RWPE1 (cell line): ENCODE results near the gene GOLIM4.

Experiments used
- CTCF ChIA-PET: fragments of 350-600 bp; sonication (Branson Sonifier 250); formaldehyde crosslinking; extraction: SDS; loops from one replicate; lab custom pipeline; 2021; lab: Yijun Ruan, JAX
- POLR2A ChIA-PET: fragments of 400-600 bp; formaldehyde crosslinking; extraction: SDS; loops from one replicate; lab custom pipeline; 2020; ENCODE audit warnings: antibody characterized with exemption; ENCODE audit not compliant: low non-redundant PET; lab: Yijun Ruan, JAX
- DNase-seq: peaks from one replicate; pipeline ENCODE4 v3.0.0; 2012; ENCODE audit warnings: low spot score
- H3K27ac ChIP-seq: fragments of 450-650 bp; 2 replicates; pipeline ENCODE4 v1.5.1; 2017
- TF ChIP-seq, protein P1 (sequence below): fragments of 450-650 bp; conservative IDR thresholded peaks from 2 replicates; pipeline ENCODE4 v1.5.1; 2017; ENCODE audit warnings: low read depth, mild to moderate bottlenecking

The GOLIM4 gene

DNA sequence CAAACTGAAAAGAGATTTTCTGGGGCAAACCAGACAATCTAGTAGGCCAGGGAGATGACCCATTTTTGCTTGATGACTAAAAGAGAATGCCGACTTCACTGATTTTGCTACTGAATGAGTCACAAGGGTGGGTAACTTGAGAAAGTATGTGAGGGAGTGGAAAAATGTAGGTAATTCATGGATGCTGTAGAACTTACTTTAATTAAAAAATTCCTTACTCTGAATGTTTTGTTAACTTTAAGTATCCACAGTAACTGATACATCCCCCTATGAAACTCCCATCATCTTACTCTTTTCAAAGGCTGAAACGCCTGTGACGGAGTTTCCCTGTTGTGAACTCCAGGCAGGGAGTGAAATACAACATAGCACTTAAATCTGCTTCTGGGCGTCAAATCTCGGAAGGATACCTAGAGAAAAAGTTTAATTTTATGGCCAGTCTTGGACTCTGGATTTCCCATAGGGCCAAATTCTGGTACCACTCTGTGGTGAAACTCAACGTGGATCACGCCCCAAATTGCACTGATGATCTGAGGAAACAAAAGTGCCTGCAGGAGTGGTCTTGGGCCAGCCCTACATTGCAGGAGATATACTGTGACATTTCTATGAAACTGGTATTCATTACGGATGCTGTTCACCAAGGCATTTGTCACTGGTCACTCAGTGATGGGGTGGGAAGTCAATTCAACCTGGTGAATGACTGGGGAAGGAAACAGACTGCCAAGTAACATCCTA, 24.0 kb downstream of the GOLIM4 start:
- H3K27ac ChIP-seq, result peak overlapping the region; percentile 45; the same call in 1 of the 2 replicates
- TF ChIP-seq, protein P1, sequence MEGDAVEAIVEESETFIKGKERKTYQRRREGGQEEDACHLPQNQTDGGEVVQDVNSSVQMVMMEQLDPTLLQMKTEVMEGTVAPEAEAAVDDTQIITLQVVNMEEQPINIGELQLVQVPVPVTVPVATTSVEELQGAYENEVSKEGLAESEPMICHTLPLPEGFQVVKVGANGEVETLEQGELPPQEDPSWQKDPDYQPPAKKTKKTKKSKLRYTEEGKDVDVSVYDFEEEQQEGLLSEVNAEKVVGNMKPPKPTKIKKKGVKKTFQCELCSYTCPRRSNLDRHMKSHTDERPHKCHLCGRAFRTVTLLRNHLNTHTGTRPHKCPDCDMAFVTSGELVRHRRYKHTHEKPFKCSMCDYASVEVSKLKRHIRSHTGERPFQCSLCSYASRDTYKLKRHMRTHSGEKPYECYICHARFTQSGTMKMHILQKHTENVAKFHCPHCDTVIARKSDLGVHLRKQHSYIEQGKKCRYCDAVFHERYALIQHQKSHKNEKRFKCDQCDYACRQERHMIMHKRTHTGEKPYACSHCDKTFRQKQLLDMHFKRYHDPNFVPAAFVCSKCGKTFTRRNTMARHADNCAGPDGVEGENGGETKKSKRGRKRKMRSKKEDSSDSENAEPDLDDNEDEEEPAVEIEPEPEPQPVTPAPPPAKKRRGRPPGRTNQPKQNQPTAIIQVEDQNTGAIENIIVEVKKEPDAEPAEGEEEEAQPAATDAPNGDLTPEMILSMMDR, result no peak
- POLR2A ChIA-PET, result no interaction called here
- CTCF ChIA-PET, result interaction anchor here (0.8 to 0.9 kb wide), 2 partner anchors 10 to 27 kb away, joined by 3 read pairs; no protein-coding TSS in a partner anchor
- DNase-seq, result peak; percentile 78

GRCh38 chr3:168070919-168071318, 24.8 kb downstream of the GOLIM4 start:
- no peak overlapping the region; the same call in 1 of the 2 replicates for H3K27ac ChIP-seq
- DNase-seq, result no peak
- ChIA-PET CTCF (no interaction called here), POLR2A (no interaction called here)
- TF ChIP-seq, protein P1, result no peak

DNA sequence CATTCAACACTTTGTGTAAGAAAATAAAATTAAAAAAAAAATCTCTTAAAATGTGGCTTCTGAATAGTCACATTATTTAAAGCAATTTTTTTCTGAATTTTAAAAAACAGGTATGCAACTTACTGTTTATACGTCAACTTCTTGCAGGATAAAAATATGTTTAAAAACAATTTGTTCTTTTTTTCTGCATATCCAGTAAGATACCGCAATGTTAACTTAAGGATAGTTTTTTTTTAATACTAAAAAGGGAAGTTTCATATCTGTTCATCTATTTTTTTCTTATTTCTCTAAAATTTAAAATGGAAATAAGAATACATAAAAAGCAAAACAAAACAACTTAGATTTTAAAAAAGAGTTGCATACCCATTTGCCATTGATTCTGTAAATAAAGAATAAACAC, 27.4 kb downstream of the GOLIM4 start:
- no peak overlapping the region for H3K27ac ChIP-seq
- DNase-seq, result no peak
- ChIA-PET POLR2A (no interaction called here), CTCF (no interaction called here)
- TF ChIP-seq, protein P1, result no peak

DNA sequence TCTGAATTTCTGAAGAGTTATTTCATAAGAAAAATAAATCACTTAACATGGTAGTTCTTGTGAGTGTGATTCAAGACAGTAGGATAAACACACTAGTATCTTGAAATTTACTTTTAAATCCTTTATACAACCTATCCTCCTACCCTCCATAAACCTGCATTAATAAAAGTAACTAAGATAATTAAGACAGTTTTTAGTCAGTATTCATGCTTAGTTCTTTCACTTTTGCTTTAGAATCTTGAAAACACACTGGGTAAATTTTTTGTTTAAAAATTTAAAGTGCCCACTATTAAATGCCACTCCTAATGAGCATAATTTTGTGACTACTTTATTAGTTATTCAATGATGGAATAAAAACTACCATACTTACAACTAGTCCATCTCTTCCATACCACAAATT, 28.8 kb downstream of the GOLIM4 start:
- ChIA-PET CTCF (no interaction called here), POLR2A (no interaction called here)
- no peak overlapping the region for H3K27ac ChIP-seq
- TF ChIP-seq, protein P1, result no peak
- DNase-seq, result no peak

DNA sequence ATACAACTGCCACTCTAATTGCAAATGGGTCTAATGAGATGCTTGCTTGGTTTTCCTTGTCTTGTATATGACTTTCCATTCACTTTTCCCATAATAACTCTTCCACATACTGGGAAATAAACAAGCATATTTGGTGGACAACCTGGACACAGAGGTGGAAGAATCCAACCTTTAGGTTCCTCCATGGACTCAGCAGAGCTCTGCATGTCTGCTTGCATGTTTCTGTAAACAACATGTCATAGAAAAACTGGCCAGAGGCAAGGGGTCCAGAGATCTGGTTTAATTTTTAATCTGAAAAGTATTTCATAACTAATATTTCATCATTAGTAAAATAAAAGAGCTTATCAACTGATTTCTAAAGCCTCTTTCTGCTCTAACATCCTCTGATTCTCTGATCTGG, 30.2 kb downstream of the GOLIM4 start:
- no peak for DNase-seq
- CTCF ChIA-PET, result no interaction called here

GRCh38 chr3:168063122-168063521, 32.6 kb downstream of the GOLIM4 start:
- CTCF ChIA-PET, result interaction anchor here (0.7 kb wide), 1 partner anchor 18 kb away, joined by 3 read pairs; no protein-coding TSS in a partner anchor
- TF ChIP-seq, protein P1, result no peak
- POLR2A ChIA-PET, result no interaction called here
- no peak for DNase-seq
- H3K27ac ChIP-seq, result no peak overlapping the region

More for the DNA sequence above, 30.2 kb downstream of the GOLIM4 start:
- POLR2A ChIA-PET, result no interaction called here
- H3K27ac ChIP-seq, result no peak overlapping the region
- TF ChIP-seq, protein P1, result no peak
